Mesothelial cell of epicardium (in vitro differentiated cells): ENCODE measurements around the gene RTEL1. TPM values are rescaled to one million over a fixed set of nuclear protein-coding genes. Genes with fewer than 3 reads are reported as not detected.

Experiments used
- DNase-seq, 2 experiments: peaks; one replicate each; pipeline ENCODE4 v3.0.0; 2021; ENCODE audit warnings: low spot score in 2 of 2; ENCODE audit not compliant: unreplicated experiment in 2 of 2
- H3K27ac Mint-ChIP-seq: 2 replicates; pipeline ENCODE4 v1.8.0; 2021; ENCODE audit warnings: mixed read lengths
- H3K27me3 Mint-ChIP-seq: 2 replicates; pipeline ENCODE4 v1.8.0; 2021; ENCODE audit warnings: low read depth, mixed read lengths
- H3K36me3 Mint-ChIP-seq: 2 replicates; pipeline ENCODE4 v1.8.0; 2021; ENCODE audit warnings: mixed read lengths
- H3K4me1 Mint-ChIP-seq: 2 replicates; pipeline ENCODE4 v1.8.0; 2021; ENCODE audit warnings: mixed read lengths
- H3K4me3 Mint-ChIP-seq: 2 replicates; pipeline ENCODE4 v1.8.0; 2021; ENCODE audit warnings: mild to moderate bottlenecking, moderate library complexity, mixed read lengths
- H3K9me3 Mint-ChIP-seq: 2 replicates; pipeline ENCODE4 v1.8.0; 2021; ENCODE audit warnings: mixed read lengths
- CTCF ChIP-seq: fragments of 200-600 bp; sonication (generic); IDR thresholded peaks from one replicate; pipeline ENCODE4 v1.5.0; 2021; ENCODE audit warnings: antibody characterized with exemption; ENCODE audit not compliant: unreplicated experiment
- total RNA-seq: library from RNA; stranded (reverse); gene quantifications from 3 replicates; pipeline ENCODE4 v1.2.1, GENCODE V29; 2021

Gene RTEL1
- total RNA-seq, 1 donor from 2014 or later, result 38.7 TPM

GRCh38 chr20:63694584-63695423, 36.7 kb downstream of the RTEL1 start:
- no peaks in the 10 kb centered on the region for H3K27me3 Mint-ChIP-seq
- H3K4me3 Mint-ChIP-seq, result no peak overlapping the region

GRCh38 chr20:63695424-63696305, 37.6 kb downstream of the RTEL1 start:
- no peak for DNase-seq

More at GRCh38 chr20:63694584-63695423, 36.7 kb downstream of the RTEL1 start:
- DNase-seq, result no peak
- H3K4me1 Mint-ChIP-seq, result no peaks in the 10 kb centered on the region
- peaks cover 7% of the 10 kb centered on the region for H3K36me3 Mint-ChIP-seq
- no peak overlapping the region for H3K27ac Mint-ChIP-seq
- no peak for TF ChIP-seq CTCF
- no peaks in the 10 kb centered on the region for H3K9me3 Mint-ChIP-seq

GRCh38 chr20:63696306-63696627, 38.2 kb downstream of the RTEL1 start:
- Mint-ChIP-seq H3K36me3 (peaks cover 7% of the 10 kb centered on the region), H3K27ac (no peak overlapping the region), H3K4me3 (peak overlapping the region; percentile 37), H3K4me1 (no peaks in the 10 kb centered on the region), H3K27me3 (no peaks in the 10 kb centered on the region), H3K9me3 (no peaks in the 10 kb centered on the region)
- DNase-seq, result no peak
- no peak for TF ChIP-seq CTCF

More at GRCh38 chr20:63695424-63696305, 37.6 kb downstream of the RTEL1 start:
- H3K4me3 Mint-ChIP-seq, result no peak overlapping the region
- TF ChIP-seq CTCF, result no peak
- no peaks in the 10 kb centered on the region for H3K9me3 Mint-ChIP-seq
- H3K27ac Mint-ChIP-seq, result no peak overlapping the region
- no peaks in the 10 kb centered on the region for H3K27me3 Mint-ChIP-seq
- H3K4me1 Mint-ChIP-seq, result no peaks in the 10 kb centered on the region
- peaks cover 7% of the 10 kb centered on the region for H3K36me3 Mint-ChIP-seq

GRCh38 chr20:63696628-63697356, 38.7 kb downstream of the RTEL1 start, which contains the start of gene TNFRSF6B:
Gene TNFRSF6B (plus strand): TSS chr20:63696652. CDS start chr20:63696768, 116 bp downstream.
- Mint-ChIP-seq H3K36me3 (peaks cover 7% of the 10 kb centered on the region), H3K9me3 (no peaks in the 10 kb centered on the region), H3K27me3 (no peaks in the 10 kb centered on the region), H3K27ac (no peak within 1 kb of the TSS), H3K4me3 (peak within 1 kb of the TSS; percentile 43), H3K4me1 (no peaks in the 10 kb centered on the region)
- TF ChIP-seq CTCF, result no peak
- no peak for DNase-seq

GRCh38 chr20:63697357-63697867, 39.3 kb downstream of the RTEL1 start:
- Mint-ChIP-seq H3K27me3 (no peaks in the 10 kb centered on the region), H3K27ac (no peak overlapping the region), H3K36me3 (peaks cover 5% of the 10 kb centered on the region), H3K4me3 (peak overlapping the region; percentile 43), H3K9me3 (no peaks in the 10 kb centered on the region), H3K4me1 (no peaks in the 10 kb centered on the region)
- TF ChIP-seq CTCF, result no peak
- no peak for DNase-seq
